Fibroblast of skin of right biceps (primary cell): ENCODE data around the gene SPART.

Experiments
- DNase-seq: peaks from one replicate; pipeline ENCODE4 v3.0.0-alpha.2; 2013

The SPART gene

DNA sequence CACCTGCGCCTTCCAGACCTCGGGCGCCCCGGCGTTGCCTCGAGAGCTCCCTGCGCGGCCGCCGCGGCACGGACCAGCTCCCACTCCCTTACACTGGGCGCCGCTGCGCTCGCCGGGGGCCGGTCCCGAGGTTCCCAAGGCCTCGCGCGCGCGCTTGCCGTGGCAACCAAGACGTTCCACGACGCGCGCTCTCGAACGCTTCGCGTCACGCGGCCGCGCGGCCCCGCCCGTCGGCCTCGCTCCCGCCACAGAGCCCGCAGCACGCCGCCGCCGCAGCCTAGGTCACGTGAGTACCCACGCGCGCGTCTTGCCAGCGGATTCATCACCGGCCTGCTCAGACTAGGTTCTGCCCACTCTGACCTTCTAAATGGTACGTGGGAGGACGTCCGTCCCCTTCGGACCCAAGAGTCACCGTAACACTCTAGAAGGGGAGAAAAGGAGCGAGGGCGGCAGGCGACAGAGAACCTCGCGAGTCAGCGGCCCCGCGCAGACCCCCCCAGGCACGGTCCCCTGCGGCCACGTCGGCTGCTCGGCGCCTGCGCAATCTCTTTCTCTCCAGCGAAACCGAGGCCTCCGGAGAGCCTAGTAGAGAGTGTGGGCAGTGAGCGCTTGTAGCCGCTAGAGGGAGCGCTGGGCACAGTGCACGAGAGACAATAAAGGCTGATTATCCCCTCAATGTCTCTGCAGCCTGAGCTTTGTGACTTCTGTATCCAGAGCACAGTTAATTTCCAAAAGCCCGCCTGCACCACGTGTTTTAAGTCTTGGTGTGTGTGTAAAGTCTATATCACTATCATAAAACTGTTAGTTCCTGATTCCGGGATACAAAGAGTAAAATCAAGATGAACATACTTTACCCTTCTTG lies at the start of gene SPART:
SPART (minus strand) TSS at position 173 of the 862 bp plus-strand sequence. CDS start 10,564 bp downstream, outside the sequence.
- peak; percentile 91 for DNase-seq

GRCh38 chr13:36395280-36395679 lies 49.1 kb upstream of the SPART start:
- peak; percentile 60 for DNase-seq

- DNase-seq: no peak
Measured at GRCh38 chr13:36385489-36385888, 39.3 kb upstream of the SPART start.

- DNase-seq: peak; percentile 12
Measured at GRCh38 chr13:36382030-36382429, 35.8 kb upstream of the SPART start.

DNA sequence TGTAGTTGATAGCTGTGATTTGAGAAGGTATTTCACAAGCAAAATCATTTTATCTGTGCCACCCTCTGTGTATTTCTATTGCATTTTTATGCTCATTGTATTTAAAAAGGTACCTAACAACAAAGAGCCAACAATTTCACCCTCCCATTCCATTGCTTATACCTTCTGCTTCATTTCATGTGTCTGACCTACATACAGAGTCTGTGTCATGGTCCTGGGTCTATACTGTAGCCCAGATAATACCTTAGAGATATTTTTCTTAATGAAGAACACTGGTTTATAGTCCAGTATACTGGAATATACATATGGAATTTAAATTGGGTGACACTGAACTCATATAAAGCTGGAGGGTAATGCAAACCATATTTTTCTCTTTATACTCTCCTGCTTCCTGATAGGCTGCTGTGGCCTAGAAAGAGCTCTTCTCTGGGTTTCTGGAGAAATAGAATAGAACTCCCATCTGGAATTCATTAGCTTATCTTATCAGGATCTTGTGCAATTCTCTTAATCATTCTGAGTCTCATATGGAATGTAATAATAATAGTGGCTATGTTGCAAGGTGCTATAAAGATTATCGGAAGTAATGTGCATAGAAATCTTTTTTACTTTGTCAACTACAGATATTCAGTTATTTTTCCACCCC lies 31.8 kb upstream of the SPART start:
- DNase-seq: peak; percentile 64

- DNase-seq: no peak
Measured at GRCh38 chr13:36374063-36374462, 27.9 kb upstream of the SPART start.

GRCh38 chr13:36371185-36371584 lies 25.0 kb upstream of the SPART start:
- DNase-seq: no peak

DNA sequence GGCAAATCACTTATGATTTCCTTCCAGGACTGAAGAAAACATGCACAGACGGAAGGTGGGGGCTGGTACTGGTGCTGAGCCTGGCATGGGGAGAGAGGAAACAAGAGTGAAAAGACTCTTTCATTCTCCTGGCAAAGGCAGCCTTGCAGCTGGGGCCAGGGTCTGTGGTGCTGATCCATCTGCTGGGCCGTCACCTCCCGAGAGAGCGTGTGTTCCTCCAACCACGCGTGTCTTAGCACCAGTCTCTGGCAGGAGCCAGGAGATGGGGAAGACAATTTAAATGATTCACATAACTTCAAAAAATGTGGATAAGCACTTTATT lies 23.9 kb upstream of the SPART start:
- no peak for DNase-seq

DNA sequence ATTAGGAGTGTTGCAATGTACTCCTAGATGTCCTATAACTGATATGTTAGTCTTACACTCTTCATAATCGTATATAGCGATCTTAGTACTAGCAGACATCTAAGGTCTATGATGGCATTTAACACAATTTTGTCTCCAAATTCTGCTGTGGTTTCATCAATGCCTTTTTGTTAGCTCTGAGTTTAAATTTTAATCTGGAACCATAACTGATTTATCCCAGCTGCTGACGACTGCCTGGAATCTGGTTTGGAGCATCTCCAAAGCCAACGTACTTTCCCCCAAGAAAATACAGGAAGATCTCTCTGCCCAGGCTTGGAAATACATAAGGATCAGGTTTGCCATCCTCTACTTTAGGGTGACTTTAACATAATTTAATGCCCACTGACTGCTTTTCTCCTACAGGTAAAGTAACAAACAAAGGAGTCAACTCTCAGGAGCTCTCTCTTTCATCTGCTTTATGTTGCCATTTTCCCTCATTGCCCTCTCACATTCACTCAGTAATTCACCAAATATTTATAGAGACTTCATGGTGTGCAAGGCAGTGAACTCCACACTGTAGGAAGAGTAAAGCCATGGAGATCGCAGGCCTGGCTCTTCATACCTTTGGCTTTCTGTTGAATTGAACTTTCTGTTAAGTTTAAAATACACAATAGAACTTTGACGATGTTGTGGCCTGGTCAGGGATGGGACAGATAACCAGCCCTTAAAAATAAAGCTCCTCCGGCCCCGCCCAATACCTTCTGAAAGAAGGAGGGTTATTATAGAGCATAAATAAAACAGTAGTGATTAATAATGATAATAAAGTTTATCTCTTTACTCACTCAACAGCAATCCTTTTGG lies 23.3 kb upstream of the SPART start:
- DNase-seq: peak; percentile 58

- DNase-seq: no peak
Measured at GRCh38 chr13:36366031-36366430, 19.8 kb upstream of the SPART start.

- no peak for DNase-seq
Measured at GRCh38 chr13:36363366-36363863, 17.2 kb upstream of the SPART start.

- DNase-seq: no peak
Measured at GRCh38 chr13:36362914-36363313, 16.7 kb upstream of the SPART start.

GRCh38 chr13:36362251-36362650 lies 16.1 kb upstream of the SPART start:
- peak; percentile 78 for DNase-seq

- no peak for DNase-seq
Measured at GRCh38 chr13:36360903-36361302, 14.7 kb upstream of the SPART start.

DNA sequence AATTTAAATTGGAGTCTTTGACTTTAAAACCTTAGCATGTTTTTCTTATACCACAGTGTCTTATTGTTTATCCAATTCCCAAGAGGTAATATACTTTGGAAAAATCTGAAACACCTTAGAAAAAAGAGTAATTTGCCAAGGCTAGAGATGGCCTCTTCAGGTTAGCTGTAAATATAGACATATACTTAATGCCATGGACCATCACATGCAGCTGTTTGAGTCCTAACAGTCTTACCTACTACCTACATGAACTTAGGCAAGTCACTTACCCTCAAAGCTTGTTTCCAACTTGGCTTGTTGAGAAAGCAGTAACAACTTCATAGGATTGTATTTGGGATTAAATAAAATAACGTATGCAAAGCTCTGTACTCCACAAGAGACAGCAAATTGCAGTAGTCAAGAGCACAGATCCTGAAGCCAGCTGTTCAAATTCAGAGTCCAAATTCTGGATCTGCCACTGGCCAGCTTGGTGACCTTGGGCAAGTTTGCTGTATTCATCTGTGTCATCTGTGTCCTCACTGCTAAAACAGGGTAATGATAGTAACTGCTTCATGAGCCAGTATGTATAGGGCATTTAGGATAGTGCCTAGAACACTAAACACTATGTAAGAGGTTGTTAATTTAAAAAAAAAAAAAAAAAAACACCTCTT lies 13.2 kb upstream of the SPART start:
- DNase-seq: no peak

DNA sequence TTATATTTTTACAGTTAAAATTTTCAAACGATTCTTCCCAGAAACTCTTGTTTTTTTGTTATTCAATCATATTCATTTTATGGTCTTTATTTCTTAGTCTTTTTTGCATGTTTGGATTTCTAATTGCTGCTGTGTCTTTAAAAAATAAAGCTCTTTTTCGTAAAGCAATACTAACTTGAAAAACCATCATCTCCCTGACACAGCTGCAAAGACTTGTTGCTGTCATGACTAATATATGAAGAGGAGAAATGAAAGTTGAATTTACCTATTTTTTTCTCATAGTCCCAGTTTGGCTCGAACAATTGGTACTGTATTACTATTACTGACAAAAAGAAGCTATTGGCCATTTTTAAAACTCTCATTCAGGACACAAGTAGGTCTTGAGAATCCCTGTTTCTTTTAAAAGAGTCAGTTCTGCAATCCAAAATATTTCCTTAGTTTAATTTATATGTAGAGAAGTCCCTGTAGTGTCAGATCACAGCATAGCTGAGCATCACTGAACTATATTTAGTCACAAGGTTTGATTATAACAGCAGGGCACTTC lies 12.1 kb upstream of the SPART start:
- no peak for DNase-seq

- peak; percentile 47 for DNase-seq
Measured at GRCh38 chr13:36357692-36358091, 11.5 kb upstream of the SPART start.

- no peak for DNase-seq
Measured at GRCh38 chr13:36357231-36357630, 11.0 kb upstream of the SPART start.

GRCh38 chr13:36356058-36356457 lies 9.9 kb upstream of the SPART start:
- no peak for DNase-seq

DNA sequence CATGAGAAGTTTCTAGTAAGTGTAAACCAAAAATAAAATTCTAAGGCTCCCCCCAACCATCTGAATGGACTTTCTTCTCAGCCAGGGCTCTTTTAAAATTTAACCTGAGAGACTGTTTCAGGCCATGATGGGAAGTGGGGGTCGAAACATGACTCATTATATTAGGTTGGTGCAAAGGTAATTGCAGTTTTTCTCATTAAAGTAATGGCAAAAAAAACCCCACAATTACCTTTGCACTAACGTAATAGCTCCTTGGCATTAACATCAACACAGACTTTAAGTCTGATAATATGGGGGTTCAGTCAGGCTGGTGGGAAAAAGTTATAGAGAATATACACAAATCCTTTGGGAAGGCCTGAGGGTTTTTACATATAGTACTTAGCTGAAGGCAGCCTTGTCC lies 9.4 kb upstream of the SPART start:
- DNase-seq: no peak

DNA sequence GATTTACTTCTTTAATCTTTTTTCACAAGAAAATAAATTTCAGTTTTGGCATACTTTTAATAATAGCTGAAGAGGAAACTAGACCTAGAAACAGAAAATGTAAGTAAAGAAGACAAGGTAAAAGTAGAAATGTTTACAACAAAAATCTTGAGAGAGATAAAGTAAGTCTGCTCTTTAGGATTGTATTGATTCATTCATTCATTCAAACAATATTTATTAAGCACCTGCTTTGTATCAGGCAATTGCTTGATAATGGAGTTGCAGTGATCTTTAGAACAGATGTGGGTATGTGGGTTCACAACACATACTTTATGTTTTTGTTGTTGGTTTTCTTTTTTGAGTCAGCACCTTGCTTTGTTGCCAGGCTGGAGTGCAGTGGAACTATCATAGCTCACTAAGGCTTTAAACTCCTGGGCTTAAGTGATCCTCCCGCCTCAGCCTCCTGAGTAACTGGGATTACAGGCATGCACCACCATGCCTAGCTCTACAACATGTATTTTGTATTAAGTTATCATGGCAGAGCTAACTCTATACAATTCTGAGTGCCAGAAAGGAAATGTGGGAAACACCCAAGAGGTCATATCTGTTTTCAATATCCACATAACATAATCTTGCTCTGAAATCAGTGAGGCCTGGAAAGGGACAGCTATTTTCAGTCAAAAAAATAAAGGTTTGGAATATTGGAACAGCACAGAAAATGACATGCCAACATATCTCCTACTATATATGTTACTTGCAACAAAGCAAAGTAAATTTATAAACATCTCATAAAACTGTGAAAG lies 8.8 kb upstream of the SPART start:
- DNase-seq: no peak

GRCh38 chr13:36353001-36353400 lies 6.8 kb upstream of the SPART start:
- DNase-seq: peak; percentile 51
